Caco-2 (cell line): ENCODE results near the gene SLC29A4. TPM values are rescaled to one million over a fixed set of nuclear protein-coding genes. Genes with fewer than 3 reads are reported as not detected.
"Not testable (repeated sequence)": the region's sequence is repeated elsewhere in the genome, so short reads cannot be mapped to it uniquely, and the experiment has no call there.

Source experiments
- BruUV-seq: library from RNA; stranded (reverse); fragments of 400-500 nt; replicated peaks from 2 replicates; lab custom pipeline; 2021; lab: Mats Ljungman, UMichigan
- CTCF ChIA-PET: fragments of 300-600 bp; sonication (Branson Sonifier 250); formaldehyde crosslinking; loops from one replicate; lab custom pipeline; 2022; ENCODE audit warnings: antibody characterized with exemption; lab: Charles Lee
- POLR2A ChIA-PET: fragments of 300-600 bp; sonication (Branson Sonifier 250); formaldehyde crosslinking; loops from one replicate; lab custom pipeline; 2022; ENCODE audit warnings: antibody characterized with exemption; lab: Charles Lee
- DNase-seq, 2 experiments: peaks; one replicate each; pipeline versions ENCODE4 v3.0.0 to v3.0.0-alpha.2; 2020 to 2022
- H3K27me3 ChIP-seq: replicated peaks from 2 replicates; pipeline ENCODE4 v1.6.0; 2011; ENCODE audit warnings: low read length; ENCODE audit not compliant: control insufficient read depth, insufficient read depth
- H3K36me3 ChIP-seq: 2 replicates; pipeline ENCODE4 v1.5.1; 2011; ENCODE audit warnings: low read length; ENCODE audit not compliant: control insufficient read depth, insufficient read depth
- H3K4me1 ChIP-seq: fragments of 250-450 bp; sonication (Bioruptor Pico); 2 replicates; pipeline ENCODE4 v1.5.1; 2020; ENCODE audit warnings: mild to moderate bottlenecking
- H3K4me3 ChIP-seq: 2 replicates; pipeline ENCODE4 v1.5.1; 2011; ENCODE audit warnings: low read depth, mild to moderate bottlenecking, control low read depth, low read length
- H3K9me3 ChIP-seq: fragments of 250-450 bp; sonication (Bioruptor Pico); 2 replicates; pipeline ENCODE4 v1.5.1; 2020; ENCODE audit warnings: mild to moderate bottlenecking, moderate library complexity
- H3K27ac Mint-ChIP-seq: one replicate; pipeline ENCODE4 v1.8.0; 2022; ENCODE audit warnings: mixed read lengths; ENCODE audit not compliant: unreplicated experiment
- H3K27me3 Mint-ChIP-seq: one replicate; pipeline ENCODE4 v1.8.0; 2022; ENCODE audit warnings: mixed read lengths; ENCODE audit not compliant: insufficient read depth, unreplicated experiment
- H3K36me3 Mint-ChIP-seq: one replicate; pipeline ENCODE4 v1.8.0; 2022; ENCODE audit warnings: mild to moderate bottlenecking, mixed read lengths; ENCODE audit not compliant: insufficient read depth, unreplicated experiment
- H3K4me1 Mint-ChIP-seq: one replicate; pipeline ENCODE4 v1.8.0; 2022; ENCODE audit warnings: low read depth, mixed read lengths; ENCODE audit not compliant: unreplicated experiment
- H3K4me3 Mint-ChIP-seq: one replicate; pipeline ENCODE4 v1.8.0; 2022; ENCODE audit warnings: mild to moderate bottlenecking, moderate library complexity, mixed read lengths; ENCODE audit not compliant: unreplicated experiment
- H3K9me3 Mint-ChIP-seq: one replicate; pipeline ENCODE4 v1.8.0; 2022; ENCODE audit warnings: mixed read lengths; ENCODE audit not compliant: unreplicated experiment
- CTCF ChIP-seq, 2 experiments: fragments of 200-600 bp in 1 of 2; IDR thresholded peaks; 1 replicate in 1 of 2; 2 replicates in 1 of 2; pipeline versions ENCODE4 v1.5.1 to v1.8.0; 2011 to 2022; ENCODE audit warnings: antibody characterized with exemption in 1 of 2, control low read depth in 1 of 2, inconsistent platforms in 1 of 2, low read depth in 1 of 2, low read length in 1 of 2, mild to moderate bottlenecking in 1 of 2, moderate library complexity in 1 of 2; ENCODE audit not compliant: insufficient read depth in 1 of 2, severe bottlenecking in 1 of 2, unreplicated experiment in 1 of 2
- intact Hi-C: fragments of 100-400 bp; cut with micrococcal nuclease; formaldehyde crosslinking; loops from one replicate; pipeline ENCODE4 v1.10.0; 2022; ENCODE audit not compliant: unreplicated experiment
- total RNA-seq: library from RNA; stranded (reverse); gene quantifications from 2 replicates; pipeline ENCODE4 v1.2.3, GENCODE V29; 2022

Gene SLC29A4
- total RNA-seq, 1 experiment from 2014 or later = 34.6 TPM

GRCh38 chr7:5274441-5274840, 8.3 kb upstream of the SLC29A4 start:
- no peaks in the 10 kb centered on the region for H3K27me3 Mint-ChIP-seq
- H3K27ac Mint-ChIP-seq = no peak overlapping the region
- no peaks in the 10 kb centered on the region for H3K36me3 Mint-ChIP-seq
- no peak for DNase-seq
- no TSS peak for BruUV-seq
- no peak overlapping the region for H3K4me3 Mint-ChIP-seq
- Histone ChIP-seq H3K27me3 (no peaks in the 10 kb centered on the region), H3K4me3 (no peak overlapping the region), H3K36me3 (no peaks in the 10 kb centered on the region), H3K9me3 (no peaks in the 10 kb centered on the region), H3K4me1 (no peaks in the 10 kb centered on the region)
- H3K4me1 Mint-ChIP-seq = no peaks in the 10 kb centered on the region
- POLR2A ChIA-PET = no interaction called here
- no peak for TF ChIP-seq CTCF (IDR thresholded peaks at IDR 0.05; ENCODE audit: insufficient read depth in 1 of 2, low read depth in 1 of 2, low read length in 1 of 2, severe bottlenecking in 1 of 2, unreplicated experiment in 1 of 2)
- CTCF ChIA-PET = no interaction called here
- H3K9me3 Mint-ChIP-seq = no peaks in the 10 kb centered on the region
- intact Hi-C loops = no loop called here

GRCh38 chr7:5274985-5275431, 7.7 kb upstream of the SLC29A4 start:
- H3K4me1 Mint-ChIP-seq, DNase-seq, H3K36me3 Mint-ChIP-seq, H3K9me3 ChIP-seq, CTCF ChIA-PET, H3K4me3 ChIP-seq, H3K27me3 Mint-ChIP-seq, BruUV-seq, H3K4me1 ChIP-seq, H3K27ac Mint-ChIP-seq, POLR2A ChIA-PET, H3K36me3 ChIP-seq, H3K27me3 ChIP-seq, H3K9me3 Mint-ChIP-seq, H3K4me3 Mint-ChIP-seq, intact Hi-C loops: not testable (repeated sequence)

- H3K4me3 Mint-ChIP-seq, H3K9me3 Mint-ChIP-seq, H3K36me3 Mint-ChIP-seq, DNase-seq, H3K27ac Mint-ChIP-seq, H3K4me3 ChIP-seq, H3K4me1 ChIP-seq, H3K27me3 Mint-ChIP-seq, POLR2A ChIA-PET, BruUV-seq, intact Hi-C loops, H3K27me3 ChIP-seq, CTCF ChIA-PET, H3K9me3 ChIP-seq, H3K36me3 ChIP-seq, H3K4me1 Mint-ChIP-seq: not testable (repeated sequence)
Observed at GRCh38 chr7:5275510-5275909, 7.2 kb upstream of the SLC29A4 start.

GRCh38 chr7:5276123-5276522, 6.6 kb upstream of the SLC29A4 start:
- BruUV-seq, intact Hi-C loops, H3K27me3 ChIP-seq: not testable (repeated sequence)

More at GRCh38 chr7:5276123-5276522, 6.6 kb upstream of the SLC29A4 start:
- H3K4me3 ChIP-seq, POLR2A ChIA-PET, H3K9me3 Mint-ChIP-seq, H3K4me1 ChIP-seq, H3K27ac Mint-ChIP-seq, H3K9me3 ChIP-seq, DNase-seq, H3K36me3 Mint-ChIP-seq, H3K4me3 Mint-ChIP-seq, H3K27me3 Mint-ChIP-seq, CTCF ChIA-PET, H3K36me3 ChIP-seq, H3K4me1 Mint-ChIP-seq: not testable (repeated sequence)
